ENCODE results near the gene ZFP82.

DNA sequence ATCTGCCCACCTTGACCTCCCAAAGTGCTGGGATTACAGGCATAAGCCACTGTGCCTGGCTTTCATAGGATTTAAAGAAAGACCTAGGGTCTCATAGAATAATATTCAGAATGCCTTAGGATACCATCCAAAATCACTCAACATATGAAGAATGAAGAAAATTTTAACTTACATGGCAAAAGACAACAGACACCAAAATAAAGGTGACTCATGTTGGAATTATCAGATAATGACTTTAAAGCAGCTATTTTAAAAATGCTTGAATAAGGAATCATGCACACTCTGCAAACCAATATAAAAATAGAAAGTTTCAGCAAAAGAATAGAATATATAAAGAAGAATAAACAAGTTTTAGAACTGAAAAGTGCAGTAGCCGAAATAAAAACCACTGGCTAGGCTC lies 41.6 kb upstream of the ZFP82 start:
- TF ChIP-seq, protein P1, sequence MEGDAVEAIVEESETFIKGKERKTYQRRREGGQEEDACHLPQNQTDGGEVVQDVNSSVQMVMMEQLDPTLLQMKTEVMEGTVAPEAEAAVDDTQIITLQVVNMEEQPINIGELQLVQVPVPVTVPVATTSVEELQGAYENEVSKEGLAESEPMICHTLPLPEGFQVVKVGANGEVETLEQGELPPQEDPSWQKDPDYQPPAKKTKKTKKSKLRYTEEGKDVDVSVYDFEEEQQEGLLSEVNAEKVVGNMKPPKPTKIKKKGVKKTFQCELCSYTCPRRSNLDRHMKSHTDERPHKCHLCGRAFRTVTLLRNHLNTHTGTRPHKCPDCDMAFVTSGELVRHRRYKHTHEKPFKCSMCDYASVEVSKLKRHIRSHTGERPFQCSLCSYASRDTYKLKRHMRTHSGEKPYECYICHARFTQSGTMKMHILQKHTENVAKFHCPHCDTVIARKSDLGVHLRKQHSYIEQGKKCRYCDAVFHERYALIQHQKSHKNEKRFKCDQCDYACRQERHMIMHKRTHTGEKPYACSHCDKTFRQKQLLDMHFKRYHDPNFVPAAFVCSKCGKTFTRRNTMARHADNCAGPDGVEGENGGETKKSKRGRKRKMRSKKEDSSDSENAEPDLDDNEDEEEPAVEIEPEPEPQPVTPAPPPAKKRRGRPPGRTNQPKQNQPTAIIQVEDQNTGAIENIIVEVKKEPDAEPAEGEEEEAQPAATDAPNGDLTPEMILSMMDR (IDR thresholded peaks at IDR 0.05): no peak
- no peak for TF ChIP-seq POLR2A (IDR thresholded peaks at IDR 0.05)
